PC-3 (cell line): ENCODE results near the gene PDIA5.

Source experiments
- CTCF ChIP-seq: fragments of 300-600 bp; sonication (generic); conservative IDR thresholded peaks from 2 replicates; pipeline ENCODE4 v1.5.1; 2017; ENCODE audit warnings: antibody characterized with exemption, low read depth, mild to moderate bottlenecking, low read length
- EZH2 ChIP-seq: fragments of 300-600 bp; sonication (generic); IDR thresholded peaks from one replicate; pipeline ENCODE4 v1.6.1; 2017; ENCODE audit warnings: antibody characterized with exemption, mild to moderate bottlenecking, low read length; ENCODE audit not compliant: unreplicated experiment
- EZH2phosphoT487 ChIP-seq: fragments of 300-600 bp; sonication (generic); IDR thresholded peaks from 2 replicates; pipeline ENCODE4 v1.6.1; 2018; ENCODE audit warnings: mild to moderate bottlenecking, antibody characterized with exemption, low read length, borderline replicate concordance

DNA sequence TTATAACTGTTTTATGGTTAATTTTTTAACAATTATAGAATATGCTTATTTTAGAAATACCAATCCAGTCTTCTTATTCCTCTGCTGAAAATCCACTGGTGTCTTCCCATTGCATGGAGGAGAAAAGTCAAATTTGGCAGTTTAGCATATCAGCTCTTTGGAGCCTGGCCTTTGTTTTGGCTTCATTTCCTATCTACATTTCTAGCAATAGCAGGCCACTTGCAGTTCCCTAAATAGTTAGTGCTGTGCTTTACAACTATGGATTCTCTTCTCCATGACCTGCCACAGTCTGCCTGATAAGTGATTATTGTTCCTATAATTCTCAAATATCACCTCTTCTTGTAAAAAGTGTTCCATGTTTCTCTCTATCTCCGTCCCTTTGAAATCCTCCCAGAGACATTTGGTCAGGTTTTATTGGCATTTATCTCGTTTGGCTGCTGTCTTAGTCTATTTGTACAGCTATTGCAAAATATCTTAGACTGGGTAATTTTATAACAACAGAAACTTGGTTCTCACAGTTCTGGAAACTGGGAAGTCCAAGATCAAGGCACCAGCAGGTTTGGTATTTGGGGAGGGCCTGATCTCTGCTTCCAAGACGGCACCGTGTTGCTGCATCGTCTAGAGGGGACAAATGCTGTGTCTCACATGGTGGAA, 126.8 kb downstream of the PDIA5 start:
- TF ChIP-seq CTCF (no peak), EZH2 (no peak), EZH2phosphoT487 (no peak)
